Measurements from ENCODE around the gene EEF1A1. TPM values are rescaled to one million over a fixed set of nuclear protein-coding genes. Genes with fewer than 3 reads are reported as not detected.
"Not testable (repeated sequence)": the region's sequence is repeated elsewhere in the genome, so short reads cannot be mapped to it uniquely, and the experiment has no call there.

EEF1A1 gene
- total and polyA plus RNA-seq, 5 donors from 2014 or later, result 6,574 to 12,846 (median 10,044) TPM

GRCh38 chr6:73518982-73519881, 1.6 kb downstream of the EEF1A1 start:
- not testable (repeated sequence) for ATAC-seq (ENCODE audit: low read depth in 2 of 2); H3K9me3 ChIP-seq (ENCODE audit: control insufficient read depth in 2 of 2, low read length in 2 of 2); H3K27me3 ChIP-seq (ENCODE audit: control insufficient read depth, insufficient read depth, low read length); DNase-seq; H3K9me3 Mint-ChIP-seq; H3K27me3 Mint-ChIP-seq
- H3K36me3 ChIP-seq (ENCODE audit: control insufficient read depth, insufficient read depth, low read length), result peaks cover 44% of the 10 kb centered on the region
- peak overlapping the region; percentile 88 for H3K4me3 ChIP-seq (ENCODE audit: low read depth, low read length)
- H3K27ac Mint-ChIP-seq, result peak overlapping the region; percentile 95 to 100 (median 99)
- H3K27ac ChIP-seq (ENCODE audit: insufficient read depth, low read length, poor library complexity, severe bottlenecking), result peak overlapping the region; percentile 99
- peak overlapping the region; percentile 92 to 98 (median 96) for H3K4me3 Mint-ChIP-seq
- H3K4me1 ChIP-seq (ENCODE audit: control insufficient read depth, insufficient read depth, low read length, poor library complexity, severe bottlenecking), result peaks cover 77% of the 10 kb centered on the region
- H3K4me1 Mint-ChIP-seq, result peaks cover 20 to 85% (median 61%) of the 10 kb centered on the region in 4 donors
- H3K36me3 Mint-ChIP-seq, result peaks cover 50% of the 10 kb centered on the region

GRCh38 chr6:73518100-73518981, 2.5 kb downstream of the EEF1A1 start:
- Mint-ChIP-seq H3K27ac (peak overlapping the region; percentile 57 to 100 (median 95)), H3K36me3 (peaks cover 51% of the 10 kb centered on the region), H3K4me1 (peaks cover 16 to 82% (median 60%) of the 10 kb centered on the region in 4 donors), H3K4me3 (peak overlapping the region; percentile 92 to 98 (median 96))
- H3K9me3 ChIP-seq (ENCODE audit: control insufficient read depth in 2 of 2, low read length in 2 of 2); H3K27me3 Mint-ChIP-seq; H3K27me3 ChIP-seq (ENCODE audit: control insufficient read depth, insufficient read depth, low read length); ATAC-seq (ENCODE audit: low read depth in 2 of 2); DNase-seq; H3K9me3 Mint-ChIP-seq: not testable (repeated sequence)
- Histone ChIP-seq H3K4me1 (ENCODE audit: control insufficient read depth, insufficient read depth, low read length, poor library complexity, severe bottlenecking) (peaks cover 70% of the 10 kb centered on the region), H3K4me3 (ENCODE audit: low read depth, low read length) (peak overlapping the region; percentile 88), H3K36me3 (ENCODE audit: control insufficient read depth, insufficient read depth, low read length) (peaks cover 44% of the 10 kb centered on the region), H3K27ac (ENCODE audit: insufficient read depth, low read length, poor library complexity, severe bottlenecking) (peak overlapping the region; percentile 99)

- peaks cover 54% of the 10 kb centered on the region for H3K4me1 ChIP-seq (ENCODE audit: control insufficient read depth, insufficient read depth, low read length, poor library complexity, severe bottlenecking)
- H3K9me3 ChIP-seq (ENCODE audit: control insufficient read depth in 2 of 2, low read length in 2 of 2), result no peaks in the 10 kb centered on the region
- no peaks in the 10 kb centered on the region for H3K27me3 ChIP-seq (ENCODE audit: control insufficient read depth, insufficient read depth, low read length)
- Mint-ChIP-seq H3K27ac (peak overlapping the region; percentile 33 to 100 (median 78)), H3K9me3 (peaks cover 0 to 3% (median 0%) of the 10 kb centered on the region in 7 donors), H3K36me3 (peaks cover 55% of the 10 kb centered on the region), H3K4me1 (peaks cover 15 to 69% (median 53%) of the 10 kb centered on the region in 4 donors), H3K4me3 (peak overlapping the region; percentile 42 to 72 (median 64)), H3K27me3 (peaks cover 9% of the 10 kb centered on the region)
- ATAC-seq (ENCODE audit: low read depth in 2 of 2) (no peak), DNase-seq (no peak)
- H3K36me3 ChIP-seq (ENCODE audit: control insufficient read depth, insufficient read depth, low read length), result peaks cover 44% of the 10 kb centered on the region
- H3K27ac ChIP-seq (ENCODE audit: insufficient read depth, low read length, poor library complexity, severe bottlenecking), result peak overlapping the region; percentile 66
- H3K4me3 ChIP-seq (ENCODE audit: low read depth, low read length), result peak overlapping the region; percentile 49
These were observed 4.0 kb downstream of the EEF1A1 start for GRCh38 chr6:73516514-73517489.

- Mint-ChIP-seq H3K4me3 (peak overlapping the region; percentile 5 to 72 (median 69)), H3K4me1 (peaks cover 14 to 63% (median 52%) of the 10 kb centered on the region in 4 donors), H3K36me3 (peaks cover 51% of the 10 kb centered on the region), H3K27me3 (peaks cover 6% of the 10 kb centered on the region), H3K9me3 (no peaks in the 10 kb centered on the region), H3K27ac (peak overlapping the region; percentile 49 to 100 (median 67))
- Histone ChIP-seq H3K27ac (ENCODE audit: insufficient read depth, low read length, poor library complexity, severe bottlenecking) (peak overlapping the region; percentile 66), H3K4me1 (ENCODE audit: control insufficient read depth, insufficient read depth, low read length, poor library complexity, severe bottlenecking) (peaks cover 46% of the 10 kb centered on the region), H3K4me3 (ENCODE audit: low read depth, low read length) (peak overlapping the region; percentile 40), H3K27me3 (ENCODE audit: control insufficient read depth, insufficient read depth, low read length) (no peaks in the 10 kb centered on the region), H3K36me3 (ENCODE audit: control insufficient read depth, insufficient read depth, low read length) (peaks cover 44% of the 10 kb centered on the region), H3K9me3 (ENCODE audit: control insufficient read depth in 2 of 2, low read length in 2 of 2) (no peaks in the 10 kb centered on the region)
- ATAC-seq (ENCODE audit: low read depth in 2 of 2) (no peak), DNase-seq (peak in 1 of 3 donors; percentile 29)
These were observed 5.6 kb downstream of the EEF1A1 start for GRCh38 chr6:73515204-73515655.

- no peak for ATAC-seq (ENCODE audit: low read depth in 2 of 2)
- Histone ChIP-seq H3K36me3 (ENCODE audit: control insufficient read depth, insufficient read depth, low read length) (peaks cover 44% of the 10 kb centered on the region), H3K27me3 (ENCODE audit: control insufficient read depth, insufficient read depth, low read length) (no peaks in the 10 kb centered on the region), H3K9me3 (ENCODE audit: control insufficient read depth in 2 of 2, low read length in 2 of 2) (no peaks in the 10 kb centered on the region), H3K4me3 (ENCODE audit: low read depth, low read length) (no peak overlapping the region), H3K4me1 (ENCODE audit: control insufficient read depth, insufficient read depth, low read length, poor library complexity, severe bottlenecking) (peaks cover 41% of the 10 kb centered on the region), H3K27ac (ENCODE audit: insufficient read depth, low read length, poor library complexity, severe bottlenecking) (peak overlapping the region; percentile 66)
- no peak for DNase-seq
- Mint-ChIP-seq H3K4me3 (peak overlapping the region in 3 of 4 donors; percentile 5 to 73 (median 72)), H3K27ac (peak overlapping the region in 2 of 3 donors; percentile 97 to 100), H3K27me3 (peaks cover under 1% of the 10 kb centered on the region), H3K36me3 (peaks cover 46% of the 10 kb centered on the region), H3K9me3 (no peaks in the 10 kb centered on the region), H3K4me1 (peaks cover 13 to 60% (median 49%) of the 10 kb centered on the region in 4 donors)
These were observed 6.1 kb downstream of the EEF1A1 start for GRCh38 chr6:73514746-73515110.

- Mint-ChIP-seq H3K4me1 (peaks cover 12 to 54% (median 41%) of the 10 kb centered on the region in 4 donors), H3K36me3 (peaks cover 35% of the 10 kb centered on the region), H3K27me3 (no peaks in the 10 kb centered on the region), H3K4me3 (peak overlapping the region in 1 of 4 donors; percentile 16), H3K9me3 (no peaks in the 10 kb centered on the region), H3K27ac (peak overlapping the region in 1 of 3 donors; percentile 46)
- no peak overlapping the region for H3K4me3 ChIP-seq (ENCODE audit: low read depth, low read length)
- no peak for ATAC-seq (ENCODE audit: low read depth in 2 of 2)
- H3K4me1 ChIP-seq (ENCODE audit: control insufficient read depth, insufficient read depth, low read length, poor library complexity, severe bottlenecking), result peaks cover 28% of the 10 kb centered on the region
- H3K9me3 ChIP-seq (ENCODE audit: control insufficient read depth in 2 of 2, low read length in 2 of 2), result no peaks in the 10 kb centered on the region
- no peak overlapping the region for H3K27ac ChIP-seq (ENCODE audit: insufficient read depth, low read length, poor library complexity, severe bottlenecking)
- H3K27me3 ChIP-seq (ENCODE audit: control insufficient read depth, insufficient read depth, low read length), result no peaks in the 10 kb centered on the region
- no peak for DNase-seq
- peaks cover 33% of the 10 kb centered on the region for H3K36me3 ChIP-seq (ENCODE audit: control insufficient read depth, insufficient read depth, low read length)
These were observed 7.4 kb downstream of the EEF1A1 start for GRCh38 chr6:73513496-73513854.

Data from CD4-positive, CD25-positive, alpha-beta regulatory T cell (primary cell).